GM21737 (cell line): Measurements from ENCODE around the gene PPP1R3F.
"Not testable (repeated sequence)": the region's sequence is repeated elsewhere in the genome, so short reads cannot be mapped to it uniquely, and the experiment has no call there.

Experiments used
- ATAC-seq: cut with Tn5 transposase; IDR thresholded peaks from one replicate; pipeline ENCODE4 v1.9.1; 2021; ENCODE audit warnings: mild to moderate bottlenecking, moderate library complexity; ENCODE audit not compliant: unreplicated experiment

The PPP1R3F gene

DNA sequence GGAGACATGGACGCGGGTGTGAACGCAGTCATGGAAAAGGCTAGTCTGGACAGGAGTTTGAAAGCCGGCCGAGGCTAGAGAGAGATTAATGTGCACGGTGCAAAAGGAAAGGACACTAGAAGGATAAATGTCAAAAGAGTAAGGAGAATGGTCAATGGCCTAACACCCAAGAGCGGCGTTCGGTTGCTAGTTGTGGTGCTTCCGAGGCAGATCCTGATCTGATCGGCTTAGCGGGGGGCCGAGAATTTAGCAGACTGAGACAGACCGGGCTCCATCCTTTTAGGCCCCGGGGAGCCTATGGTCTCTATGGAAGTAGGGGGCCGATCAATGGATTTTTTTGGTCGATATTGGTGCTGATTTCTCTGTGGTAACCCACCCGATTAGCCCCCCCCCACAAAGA, 40.8 kb downstream of the PPP1R3F start:
- no peak for ATAC-seq

DNA sequence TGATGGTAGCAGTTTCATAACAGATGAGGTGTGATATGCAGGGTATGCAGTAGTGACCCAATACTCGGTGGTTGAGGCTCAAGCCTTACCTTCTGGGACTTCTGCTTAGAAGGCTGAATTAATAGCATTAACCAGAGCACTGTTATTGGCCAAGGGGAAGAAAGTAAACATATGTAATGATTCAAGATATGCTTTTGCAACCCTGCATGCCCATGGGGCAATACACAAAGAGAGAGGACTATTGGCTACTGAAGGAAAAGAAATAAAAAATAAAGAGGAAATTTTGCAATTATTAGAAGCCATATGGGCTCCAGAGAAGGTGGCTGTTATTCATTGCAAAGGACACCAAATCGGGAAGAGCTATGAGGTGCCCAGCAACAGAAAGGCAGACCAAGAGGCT, 42.6 kb downstream of the PPP1R3F start:
- ATAC-seq, result no peak

DNA sequence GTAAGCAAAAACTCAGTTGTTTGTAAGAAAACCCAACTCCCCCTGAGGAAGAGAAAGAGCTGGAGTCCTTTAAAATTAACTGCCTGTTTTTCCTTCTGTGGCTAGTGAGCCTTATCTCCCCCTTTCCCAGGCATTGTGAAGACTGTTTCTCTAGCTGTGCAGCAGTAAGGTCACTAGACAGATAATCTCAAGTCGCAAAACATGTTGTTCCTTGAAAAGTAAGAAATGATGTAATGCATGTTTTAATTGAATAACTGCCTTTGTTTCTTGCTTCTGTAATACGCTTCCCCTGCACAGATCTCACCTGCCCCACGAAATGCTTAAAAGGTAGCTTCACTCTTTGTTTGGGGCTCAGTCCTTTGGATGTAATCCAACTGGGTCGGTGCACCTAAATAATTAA, 46.5 kb downstream of the PPP1R3F start:
- ATAC-seq, result no peak

DNA sequence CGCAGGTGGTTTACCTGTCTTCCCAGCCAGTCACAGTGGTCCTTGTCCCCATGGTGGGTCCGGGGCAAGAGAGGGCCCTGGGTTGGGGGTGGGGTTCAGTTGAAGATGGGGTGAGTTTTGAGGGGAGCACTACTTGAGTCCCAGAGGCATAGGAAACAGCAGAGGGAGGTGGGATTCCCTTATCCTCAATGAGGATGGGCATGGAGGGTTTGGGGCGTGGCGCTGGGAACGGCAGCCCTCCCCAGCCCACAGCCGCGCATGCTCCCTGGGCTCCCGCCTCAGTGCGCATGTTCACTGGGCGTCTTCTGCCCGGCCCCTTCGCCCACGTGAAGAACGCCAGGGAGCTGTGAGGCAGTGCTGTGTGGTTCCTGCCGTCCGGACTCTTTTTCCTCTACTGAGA, 52.1 kb downstream of the PPP1R3F start, which contains the start of gene GAGE12J:
TSS of gene GAGE12J (plus strand) at position 301 of the 400 bp plus-strand sequence. CDS start 1,157 bp downstream, outside the sequence.
- ATAC-seq, result not testable (repeated sequence)

DNA sequence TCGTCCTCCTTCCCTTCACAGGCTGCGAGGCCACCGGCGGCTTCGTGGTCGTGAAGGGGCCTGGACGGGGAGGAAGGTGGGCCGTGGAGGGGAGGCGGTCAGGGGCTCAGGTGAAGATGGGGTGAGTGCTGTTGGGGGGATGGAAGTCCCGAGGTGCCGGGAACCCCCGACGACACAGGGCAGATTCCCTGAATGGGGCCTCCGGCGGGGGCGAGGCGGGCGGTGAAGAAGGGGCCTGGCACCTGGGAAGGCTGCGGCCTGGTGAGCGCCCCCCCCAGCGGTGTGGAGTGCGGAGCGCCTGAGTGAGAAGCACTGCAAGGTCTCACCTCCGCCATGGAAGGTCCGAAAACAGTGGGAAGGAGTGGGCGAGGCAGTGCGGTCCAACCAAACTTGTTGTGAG, 52.7 kb downstream of the PPP1R3F start:
- ATAC-seq, result not testable (repeated sequence)

DNA sequence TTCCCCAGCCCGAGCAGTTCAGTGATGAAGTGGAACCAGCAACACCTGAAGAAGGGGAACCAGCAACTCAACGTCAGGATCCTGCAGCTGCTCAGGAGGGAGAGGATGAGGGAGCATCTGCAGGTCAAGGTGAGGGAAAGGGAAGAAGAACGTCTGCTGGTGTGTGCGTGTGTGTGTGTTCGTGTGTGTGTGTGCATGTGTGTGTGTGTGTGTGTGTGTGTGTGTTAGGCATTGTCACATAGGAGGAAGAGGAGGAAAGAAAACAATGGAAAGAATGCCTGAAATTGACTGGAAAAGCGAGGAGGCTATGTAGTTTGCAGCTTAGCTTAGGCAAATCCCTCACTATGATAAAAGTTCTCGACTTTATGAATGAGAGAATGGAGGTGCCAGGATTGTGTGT, 54.1 kb downstream of the PPP1R3F start:
- ATAC-seq, result not testable (repeated sequence)

DNA sequence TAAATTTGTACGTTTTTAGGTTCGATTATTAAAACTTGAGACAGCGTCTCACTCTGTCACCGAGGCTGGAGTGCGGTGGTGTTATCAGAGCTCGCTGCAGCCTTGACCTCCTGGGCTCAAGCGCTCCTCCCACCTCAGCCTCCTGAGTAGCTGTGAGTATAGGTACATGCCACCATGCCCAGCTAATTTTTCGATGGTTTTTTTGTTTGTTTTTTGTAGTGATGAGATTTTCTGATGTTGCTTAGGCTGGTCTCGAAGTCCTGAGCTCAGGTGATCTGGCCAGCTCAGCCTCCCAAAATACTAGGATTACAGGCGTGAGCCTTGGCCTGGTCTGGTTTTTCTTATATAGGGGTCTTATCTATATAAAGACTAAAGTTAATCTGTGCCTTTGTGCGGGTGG, 60.8 kb downstream of the PPP1R3F start:
- ATAC-seq, result not testable (repeated sequence)

DNA sequence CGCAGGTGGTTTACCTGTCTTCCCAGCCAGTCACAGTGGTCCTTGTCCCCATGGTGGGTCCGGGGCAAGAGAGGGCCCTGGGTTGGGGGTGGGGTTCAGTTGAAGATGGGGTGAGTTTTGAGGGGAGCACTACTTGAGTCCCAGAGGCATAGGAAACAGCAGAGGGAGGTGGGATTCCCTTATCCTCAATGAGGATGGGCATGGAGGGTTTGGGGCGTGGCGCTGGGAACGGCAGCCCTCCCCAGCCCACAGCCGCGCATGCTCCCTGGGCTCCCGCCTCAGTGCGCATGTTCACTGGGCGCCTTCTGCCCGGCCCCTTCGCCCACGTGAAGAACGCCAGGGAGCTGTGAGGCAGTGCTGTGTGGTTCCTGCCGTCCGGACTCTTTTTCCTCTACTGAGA, 61.7 kb downstream of the PPP1R3F start, which contains the start of gene GAGE13:
TSS of gene GAGE13 (plus strand) at position 301 of the 400 bp plus-strand sequence. CDS start 1,156 bp downstream, outside the sequence.
- not testable (repeated sequence) for ATAC-seq

DNA sequence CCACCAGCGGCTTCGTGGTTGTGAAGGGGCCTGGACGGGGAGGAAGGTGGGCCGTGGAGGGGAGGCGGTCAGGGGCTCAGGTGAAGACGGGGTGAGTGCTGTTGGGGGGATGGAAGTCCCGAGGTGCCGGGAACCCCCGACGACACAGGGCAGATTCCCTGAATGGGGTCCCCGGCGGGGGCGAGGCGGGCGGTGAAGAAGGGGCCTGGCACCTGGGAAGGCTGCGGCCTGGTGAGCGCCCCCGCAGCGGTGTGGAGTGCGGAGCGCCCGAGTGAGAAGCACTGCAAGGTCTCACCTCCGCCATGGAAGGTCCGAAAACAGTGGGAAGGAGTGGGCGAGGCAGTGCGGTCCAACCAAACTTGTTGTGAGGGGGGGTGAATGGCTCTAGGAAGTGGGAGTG, 62.2 kb downstream of the PPP1R3F start:
- not testable (repeated sequence) for ATAC-seq
